ENCODE results near the gene CDK5RAP3. TPM values are rescaled to one million over a fixed set of nuclear protein-coding genes. Genes with fewer than 3 reads are reported as not detected.

Gene CDK5RAP3
- total RNA-seq, 2 experiments from 2014 or later, result 212 to 213 TPM

DNA sequence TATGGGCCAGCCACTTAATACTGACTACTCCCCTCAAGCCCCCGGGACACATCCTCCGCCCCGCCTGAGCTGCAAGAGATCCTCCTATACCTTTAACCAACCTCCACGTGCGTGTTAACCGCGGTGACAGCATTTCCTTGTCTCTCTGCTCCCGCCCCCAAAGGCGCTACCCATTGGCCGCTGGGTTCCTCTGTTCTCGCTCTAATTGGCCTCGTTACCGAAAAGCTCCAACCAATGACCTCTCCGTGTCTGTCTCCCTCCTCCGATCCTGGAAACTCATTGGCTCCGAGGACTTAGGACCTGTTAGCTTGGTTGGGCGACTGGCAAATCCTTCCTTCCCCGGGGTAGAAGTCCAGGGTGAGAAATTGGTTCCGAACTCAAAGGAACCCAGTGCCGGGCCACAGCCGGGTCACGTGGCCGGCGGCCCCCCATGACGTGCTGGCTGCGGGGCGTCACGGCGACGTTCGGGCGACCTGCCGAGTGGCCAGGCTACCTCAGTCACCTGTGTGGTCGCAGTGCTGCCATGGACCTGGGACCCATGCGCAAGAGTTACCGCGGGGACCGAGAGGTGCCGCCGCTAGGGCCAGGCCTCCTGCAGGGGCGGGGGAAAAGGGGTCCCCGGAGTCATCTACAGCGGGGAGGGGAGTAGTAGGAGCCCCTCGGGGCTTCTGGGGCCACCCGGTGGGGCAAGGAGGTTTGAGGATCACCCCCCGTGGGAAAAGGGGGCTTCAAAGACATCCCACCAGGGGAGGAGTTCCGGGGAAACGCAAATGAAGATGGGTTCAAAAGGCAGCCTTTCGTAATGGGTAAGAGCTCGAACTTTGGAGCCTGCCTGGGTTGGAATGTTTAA lies 29.4 kb upstream of the CDK5RAP3 start, which contains the start of gene PNPO:
Gene PNPO, plus strand, starts transcription at position 326 of the 850 bp plus-strand sequence. Its CDS starts 105 bp downstream, at position 431.
- Mint-ChIP-seq H3K27me3 (no peaks in the 10 kb centered on the region), H3K4me1 (peaks cover 49% of the 10 kb centered on the region), H3K9me3 (no peaks in the 10 kb centered on the region), H3K36me3 (ENCODE audit: low read depth) (peaks cover 15% of the 10 kb centered on the region), H3K27ac (peak within 1 kb of the TSS; percentile 85), H3K4me3 (peak within 1 kb of the TSS; percentile 91)
- DNase-seq, result peak; percentile 98
- ChIA-PET CTCF (interaction anchor here (0.6 to 3.4 kb wide), 14 partner anchors 9 to 104 kb away, joined by 3 to 21 read pairs (median 4); partner anchors contain the start of genes CDK5RAP3 and SCRN2), POLR2A (interaction anchor here (0.9 to 1.6 kb wide), 2 partner anchors 18 to 29 kb away, joined by 3 to 4 read pairs; no protein-coding TSS in a partner anchor)

DNA sequence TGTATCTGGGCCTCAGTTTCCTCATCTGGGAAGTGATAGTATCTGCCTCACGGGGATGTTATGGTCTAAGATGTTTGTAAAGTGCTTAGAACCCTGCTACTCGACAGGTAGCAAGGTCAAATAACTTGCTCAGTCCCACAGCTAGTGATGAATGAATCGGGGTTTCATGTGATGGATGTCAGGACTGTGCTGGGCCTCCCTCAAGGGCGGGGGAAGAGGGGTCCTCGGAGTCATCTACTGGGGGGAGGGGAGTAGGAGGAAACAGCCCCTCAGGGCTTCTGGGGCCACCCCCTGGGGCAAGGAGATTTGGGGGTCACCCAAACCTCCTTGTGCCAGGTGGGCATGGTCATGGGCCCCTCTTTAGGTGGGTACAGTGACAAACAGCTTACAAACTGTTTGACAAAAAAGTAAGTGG lies 28.8 kb upstream of the CDK5RAP3 start:
- Mint-ChIP-seq H3K27me3 (no peaks in the 10 kb centered on the region), H3K4me3 (peak overlapping the region; percentile 91), H3K36me3 (ENCODE audit: low read depth) (peaks cover 20% of the 10 kb centered on the region), H3K27ac (peak overlapping the region; percentile 85), H3K4me1 (peaks cover 53% of the 10 kb centered on the region), H3K9me3 (no peaks in the 10 kb centered on the region)
- ChIA-PET POLR2A (interaction anchor here (1.6 kb wide), 1 partner anchor 28 kb away, joined by 3 read pairs; no protein-coding TSS in a partner anchor), CTCF (interaction anchor here (0.6 to 3.4 kb wide), 13 partner anchors 8 to 101 kb away, joined by 3 to 21 read pairs (median 4); partner anchors contain the start of genes CDK5RAP3 and SCRN2)
- DNase-seq, result no peak

DNA sequence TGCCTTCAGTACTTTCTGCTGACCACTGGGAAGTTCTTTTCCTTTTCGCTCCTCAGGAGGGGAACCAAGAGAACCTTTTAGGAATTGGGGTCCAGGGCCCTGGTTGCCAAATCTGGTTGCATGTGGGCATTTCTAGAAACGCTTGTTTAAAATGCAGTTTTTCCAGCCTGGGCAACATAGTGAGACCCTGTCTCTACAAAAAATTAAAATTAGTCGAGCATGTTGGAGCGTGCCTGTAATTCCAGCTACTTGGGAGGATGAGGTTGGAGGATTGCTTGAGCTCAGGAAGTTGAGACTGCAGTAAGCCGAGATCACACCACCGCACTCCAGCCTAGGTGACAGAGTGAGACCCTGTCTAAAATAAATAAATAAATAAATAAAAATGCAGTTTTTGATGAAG lies 28.3 kb upstream of the CDK5RAP3 start:
- no peaks in the 10 kb centered on the region for H3K27me3 Mint-ChIP-seq
- CTCF ChIA-PET, result interaction anchor here (0.6 to 3.4 kb wide), 11 partner anchors 8 to 102 kb away, joined by 3 to 21 read pairs (median 4); partner anchors contain the start of genes CDK5RAP3 and SCRN2

DNA sequence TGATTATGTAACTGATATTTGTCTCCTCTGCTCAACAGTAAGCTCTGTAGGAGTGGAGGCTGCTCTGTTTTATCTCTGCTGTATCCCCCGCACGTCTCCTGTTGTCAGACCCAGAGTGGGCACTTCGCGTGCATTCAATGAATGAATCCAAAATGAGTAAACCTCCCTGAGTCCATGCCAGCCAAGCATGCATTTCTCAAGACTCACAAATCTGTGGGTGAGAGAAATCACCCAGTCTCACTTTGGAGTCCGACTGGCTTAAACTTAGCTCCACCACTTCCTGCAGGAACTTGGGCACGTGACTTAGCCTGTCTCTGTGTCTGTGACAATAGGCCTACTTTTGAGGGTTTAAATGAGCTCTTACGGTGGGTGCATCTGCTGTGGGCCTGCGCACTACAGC lies 25.8 kb upstream of the CDK5RAP3 start:
- DNase-seq, result peak; percentile 35
- ChIA-PET POLR2A (no interaction called here), CTCF (interaction anchor here (1.0 to 4.4 kb wide), 5 partner anchors 13 to 97 kb away, joined by 4 to 33 read pairs (median 5); partner anchors contain the start of genes CDK5RAP3 and PRR15L)
- H3K4me3 Mint-ChIP-seq, result peak overlapping the region; percentile 2
- H3K36me3 Mint-ChIP-seq (ENCODE audit: low read depth), result peaks cover 25% of the 10 kb centered on the region
- peak overlapping the region; percentile 78 for H3K27ac Mint-ChIP-seq
- H3K9me3 Mint-ChIP-seq, result no peaks in the 10 kb centered on the region
- H3K4me1 Mint-ChIP-seq, result peaks cover 66% of the 10 kb centered on the region
- H3K27me3 Mint-ChIP-seq, result no peaks in the 10 kb centered on the region

More for the DNA sequence above, 28.3 kb upstream of the CDK5RAP3 start:
- Mint-ChIP-seq H3K27ac (peak overlapping the region; percentile 85), H3K9me3 (no peaks in the 10 kb centered on the region), H3K4me3 (peak overlapping the region; percentile 91), H3K4me1 (peaks cover 55% of the 10 kb centered on the region), H3K36me3 (ENCODE audit: low read depth) (peaks cover 22% of the 10 kb centered on the region)
- DNase-seq, result no peak
- POLR2A ChIA-PET, result no interaction called here

DNA sequence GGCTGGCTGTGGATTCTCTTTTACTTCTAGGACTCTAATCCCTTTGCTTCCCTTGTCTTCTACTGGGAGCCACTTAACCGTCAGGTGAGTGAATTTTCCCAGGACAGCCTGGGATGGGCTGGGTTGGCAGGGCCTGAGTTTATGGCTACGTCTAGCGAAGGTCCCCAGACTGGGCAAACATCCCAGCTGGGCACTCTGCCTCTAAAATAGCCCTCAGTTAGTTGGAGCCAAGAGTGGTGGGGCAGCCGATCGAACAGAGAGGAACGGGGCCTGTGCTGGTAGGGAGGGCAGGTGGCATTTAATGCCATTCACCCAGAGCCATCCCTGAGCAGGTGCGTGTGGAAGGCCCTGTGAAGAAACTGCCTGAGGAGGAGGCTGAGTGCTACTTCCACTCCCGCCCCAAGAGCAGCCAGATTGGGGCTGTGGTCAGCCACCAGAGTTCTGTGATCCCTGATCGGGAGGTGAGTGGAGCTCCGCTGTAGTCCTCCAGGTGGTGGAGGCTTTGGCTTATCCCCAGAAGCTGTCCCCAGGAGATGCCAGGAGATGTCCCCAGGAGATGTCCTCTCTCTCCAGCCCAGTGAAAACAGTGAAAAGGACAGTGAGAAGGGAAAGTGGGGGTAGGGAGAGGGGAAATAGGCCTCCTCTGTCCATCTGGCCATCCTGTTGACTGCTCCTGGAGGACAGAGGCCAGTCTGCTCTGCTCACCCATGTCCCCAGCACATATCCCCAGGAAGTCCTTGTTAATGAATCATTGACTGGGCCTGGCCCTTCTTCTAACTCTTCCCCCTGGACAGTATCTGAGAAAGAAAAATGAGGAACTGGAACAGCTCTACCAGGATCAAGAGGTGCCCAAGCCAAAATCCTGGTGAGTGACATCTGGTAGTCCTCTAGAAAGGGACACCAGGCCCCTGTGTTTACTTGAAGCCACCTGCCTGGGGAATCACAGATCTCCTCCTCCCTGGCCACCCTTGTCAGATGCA lies 25.1 kb upstream of the CDK5RAP3 start:
- peaks cover 63% of the 10 kb centered on the region for H3K4me1 Mint-ChIP-seq
- H3K4me3 Mint-ChIP-seq, result peak overlapping the region; percentile 2
- peak overlapping the region; percentile 78 for H3K27ac Mint-ChIP-seq
- H3K36me3 Mint-ChIP-seq (ENCODE audit: low read depth), result peaks cover 24% of the 10 kb centered on the region
- no peaks in the 10 kb centered on the region for H3K27me3 Mint-ChIP-seq
- DNase-seq, result no peak
- CTCF ChIA-PET, result interaction anchor here (1.0 to 10.1 kb wide), 13 partner anchors 12 to 690 kb away, joined by 3 to 142 read pairs (median 4); partner anchors contain the start of genes CDK5RAP3, PRR15L and SP6
- no peaks in the 10 kb centered on the region for H3K9me3 Mint-ChIP-seq
- POLR2A ChIA-PET, result no interaction called here

DNA sequence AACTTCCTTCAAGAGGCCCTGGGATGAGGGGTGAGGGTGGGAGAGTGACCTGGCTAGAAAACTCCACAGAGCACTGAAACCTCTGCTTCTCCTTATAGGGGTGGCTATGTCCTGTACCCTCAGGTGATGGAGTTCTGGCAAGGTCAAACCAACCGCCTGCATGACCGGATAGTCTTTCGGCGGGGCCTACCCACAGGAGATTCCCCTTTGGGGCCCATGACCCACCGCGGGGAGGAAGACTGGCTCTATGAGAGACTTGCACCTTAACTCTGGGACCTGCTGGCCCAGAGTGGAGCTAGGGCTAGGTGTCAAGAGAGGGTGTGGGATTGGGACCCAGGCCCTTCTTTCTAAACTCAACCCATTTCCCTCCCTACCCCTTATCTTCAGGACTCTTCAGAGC lies 24.4 kb upstream of the CDK5RAP3 start:
- Mint-ChIP-seq H3K9me3 (no peaks in the 10 kb centered on the region), H3K36me3 (ENCODE audit: low read depth) (peaks cover 22% of the 10 kb centered on the region), H3K27me3 (no peaks in the 10 kb centered on the region), H3K4me1 (peaks cover 57% of the 10 kb centered on the region), H3K4me3 (no peak overlapping the region), H3K27ac (no peak overlapping the region)
- ChIA-PET CTCF (interaction anchor here (0.6 to 10.1 kb wide), 19 partner anchors 10 to 689 kb away, joined by 3 to 142 read pairs (median 4); partner anchors contain the start of genes CDK5RAP3, PRR15L, SCRN2 and SP6), POLR2A (no interaction called here)
- no peak for DNase-seq

DNA sequence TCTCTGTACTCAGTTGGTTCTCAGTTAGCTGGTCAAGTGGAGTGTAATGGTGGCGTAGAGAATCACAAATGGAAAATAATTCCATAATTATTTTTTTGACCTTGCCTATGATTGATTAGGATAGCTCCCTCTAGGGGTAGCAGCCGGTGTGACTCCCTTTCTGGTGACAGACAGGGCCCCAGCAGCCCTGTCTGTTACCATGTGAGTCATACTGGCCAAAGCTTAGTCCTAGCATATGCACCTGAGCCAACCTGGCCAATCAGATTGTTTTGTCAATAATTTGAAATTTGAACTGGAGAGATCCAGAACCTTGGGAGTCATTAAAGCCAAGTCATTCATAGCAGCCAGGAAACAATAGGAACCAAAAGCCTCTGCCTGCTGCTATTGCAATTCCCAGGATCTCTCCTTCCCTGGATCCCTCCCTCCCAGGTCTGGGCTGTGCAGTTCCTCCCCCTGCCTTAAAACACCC lies 23.9 kb upstream of the CDK5RAP3 start:
- Mint-ChIP-seq H3K4me1 (peaks cover 55% of the 10 kb centered on the region), H3K4me3 (no peak overlapping the region)

DNA sequence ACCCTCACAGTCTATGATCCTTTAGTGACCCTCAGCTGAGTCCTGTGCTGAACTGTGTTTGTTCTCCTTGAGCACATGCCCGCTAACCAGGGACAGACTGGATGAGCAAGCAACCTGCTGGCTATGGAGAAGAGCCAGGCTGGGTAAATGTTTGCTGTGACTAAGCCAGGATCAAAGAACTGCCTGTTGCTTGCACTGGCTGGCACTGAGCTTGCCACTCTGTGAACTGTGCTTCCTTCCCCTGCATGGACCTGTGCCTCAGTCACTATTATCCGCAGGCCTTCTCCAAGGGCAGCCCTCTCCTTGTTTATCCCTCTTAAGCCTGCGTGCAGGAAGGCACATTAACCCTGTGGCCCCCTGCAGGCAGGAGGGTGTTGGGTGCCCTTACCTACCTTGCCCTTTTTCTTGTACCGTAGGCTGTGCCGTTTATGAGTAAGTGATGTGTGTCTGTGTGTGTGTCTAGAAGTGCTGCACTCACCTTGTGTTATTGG lies 22.2 kb upstream of the CDK5RAP3 start:
- H3K4me1 Mint-ChIP-seq, result peaks cover 41% of the 10 kb centered on the region
- peaks cover 22% of the 10 kb centered on the region for H3K36me3 Mint-ChIP-seq (ENCODE audit: low read depth)
- H3K27ac Mint-ChIP-seq, result peak overlapping the region; percentile 27
- POLR2A ChIA-PET, result interaction anchor here (1.1 kb wide), 1 partner anchor 21 kb away, joined by 3 read pairs; no protein-coding TSS in a partner anchor
- no peaks in the 10 kb centered on the region for H3K27me3 Mint-ChIP-seq
- no peak for DNase-seq
- CTCF ChIA-PET, result interaction anchor here (0.6 to 10.1 kb wide), 16 partner anchors 7 to 431 kb away, joined by 3 to 142 read pairs (median 4); partner anchors contain the start of genes CDK5RAP3, PNPO and PRR15L
- H3K4me3 Mint-ChIP-seq, result no peak overlapping the region
- no peaks in the 10 kb centered on the region for H3K9me3 Mint-ChIP-seq

More for the DNA sequence above, 23.9 kb upstream of the CDK5RAP3 start:
- Mint-ChIP-seq H3K27ac (no peak overlapping the region), H3K36me3 (ENCODE audit: low read depth) (peaks cover 22% of the 10 kb centered on the region), H3K27me3 (no peaks in the 10 kb centered on the region), H3K9me3 (no peaks in the 10 kb centered on the region)
- DNase-seq, result peak; percentile 80
- ChIA-PET POLR2A (interaction anchor here (0.5 kb wide), 1 partner anchor 478 kb away, joined by 7 read pairs; no protein-coding TSS in a partner anchor), CTCF (interaction anchor here (0.6 to 10.1 kb wide), 21 partner anchors 10 to 689 kb away, joined by 3 to 142 read pairs (median 3); partner anchors contain the start of genes CDK5RAP3, PRR15L, SCRN2 and SP6)

DNA sequence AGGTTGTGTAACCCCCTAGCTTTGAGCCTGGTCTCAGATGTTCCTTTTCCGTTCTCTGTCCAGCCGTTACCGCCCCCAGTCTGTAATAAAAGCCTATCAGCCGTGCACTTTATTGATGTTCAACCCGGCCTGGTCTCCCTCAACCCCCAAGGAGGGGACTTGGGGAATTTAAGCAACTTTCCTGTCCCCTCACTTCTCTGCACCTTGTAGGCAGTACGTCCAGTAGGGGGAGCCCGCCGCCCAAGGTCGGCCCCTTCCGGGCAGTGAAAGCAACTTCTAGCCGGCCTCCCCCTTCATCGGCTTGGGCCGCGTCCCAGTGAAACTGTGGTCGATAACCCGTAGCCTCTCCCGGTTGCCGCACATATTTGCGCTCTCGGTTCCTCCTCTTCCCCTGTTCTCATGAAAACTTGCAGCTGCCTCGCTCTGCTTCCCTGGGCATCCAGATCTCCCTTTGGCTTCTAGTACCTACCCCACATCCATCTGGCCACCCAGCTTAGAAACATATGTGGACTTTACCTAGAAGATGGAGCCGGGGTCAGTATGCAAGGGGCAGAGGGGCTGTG lies 21.6 kb upstream of the CDK5RAP3 start:
- ChIA-PET CTCF (interaction anchor here (0.6 to 10.1 kb wide), 22 partner anchors 8 to 432 kb away, joined by 3 to 142 read pairs (median 4); partner anchors contain the start of genes CDK5RAP3, PNPO, PRR15L and SP6), POLR2A (interaction anchor here (1.1 to 1.9 kb wide), 2 partner anchors 21 to 54 kb away, joined by 3 to 4 read pairs; partner anchors contain the start of gene SP2)
- H3K4me1 Mint-ChIP-seq, result peaks cover 37% of the 10 kb centered on the region
- peak overlapping the region; percentile 75 for H3K27ac Mint-ChIP-seq
- H3K27me3 Mint-ChIP-seq, result no peaks in the 10 kb centered on the region
- DNase-seq, result peak; percentile 84
- peak overlapping the region; percentile 45 for H3K4me3 Mint-ChIP-seq
- peaks cover 22% of the 10 kb centered on the region for H3K36me3 Mint-ChIP-seq (ENCODE audit: low read depth)
- no peaks in the 10 kb centered on the region for H3K9me3 Mint-ChIP-seq

DNA sequence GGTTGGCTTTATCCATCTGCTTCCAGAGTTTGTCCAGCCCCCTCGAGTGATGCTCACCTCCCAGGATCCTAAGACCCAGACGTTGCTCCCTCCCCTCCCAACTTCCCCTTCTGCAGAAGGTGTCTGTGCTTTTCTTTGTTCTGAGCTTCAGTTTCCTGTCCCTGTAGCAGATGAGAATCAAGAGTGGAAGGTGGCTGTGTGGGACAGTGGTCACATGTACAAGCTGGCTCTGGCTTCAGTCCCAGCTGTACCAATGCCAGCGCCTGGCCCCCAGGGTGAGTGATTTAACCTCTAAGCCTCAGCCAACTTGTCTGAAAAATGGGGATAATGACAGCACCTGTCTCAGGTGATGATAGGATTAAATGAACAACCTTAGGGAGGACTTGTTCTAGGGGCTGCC lies 21.0 kb upstream of the CDK5RAP3 start:
- Mint-ChIP-seq H3K4me1 (peaks cover 31% of the 10 kb centered on the region), H3K36me3 (ENCODE audit: low read depth) (peaks cover 18% of the 10 kb centered on the region), H3K27ac (peak overlapping the region; percentile 75), H3K27me3 (no peaks in the 10 kb centered on the region), H3K4me3 (no peak overlapping the region), H3K9me3 (no peaks in the 10 kb centered on the region)
- CTCF ChIA-PET, result interaction anchor here (0.7 to 10.1 kb wide), 16 partner anchors 8 to 108 kb away, joined by 3 to 142 read pairs (median 5); partner anchors contain the start of genes CDK5RAP3, PNPO and SP6
- POLR2A ChIA-PET, result interaction anchor here (1.9 kb wide), 1 partner anchor 54 kb away, joined by 4 read pairs; the partner anchor contains the start of gene SP2
- no peak for DNase-seq

DNA sequence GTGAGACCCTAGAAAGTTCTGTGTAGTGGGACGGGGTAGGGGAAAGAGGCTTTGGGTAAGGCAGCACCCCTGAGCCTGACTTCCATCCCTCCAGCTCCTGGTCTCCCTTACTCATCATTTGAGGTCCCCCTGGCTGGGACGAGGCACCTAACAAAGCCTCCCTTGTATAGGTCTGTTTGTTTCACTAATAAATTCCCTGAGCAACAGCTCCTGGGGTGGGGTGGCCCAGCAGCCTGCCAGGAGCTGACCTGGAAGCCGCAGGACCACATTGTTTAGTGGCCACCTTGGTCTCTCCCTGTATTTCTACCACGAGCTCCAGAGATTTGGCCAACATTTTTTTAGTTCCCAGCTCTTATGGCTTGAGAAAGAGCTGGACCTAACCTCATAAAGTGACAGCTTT lies 20.5 kb upstream of the CDK5RAP3 start:
- DNase-seq, result no peak
- Mint-ChIP-seq H3K27ac (no peak overlapping the region), H3K4me3 (no peak overlapping the region), H3K9me3 (no peaks in the 10 kb centered on the region), H3K4me1 (peaks cover 26% of the 10 kb centered on the region), H3K27me3 (no peaks in the 10 kb centered on the region), H3K36me3 (ENCODE audit: low read depth) (peaks cover 16% of the 10 kb centered on the region)
- CTCF ChIA-PET, result interaction anchor here (0.7 to 10.1 kb wide), 13 partner anchors 9 to 334 kb away, joined by 3 to 142 read pairs (median 5); partner anchors contain the start of genes CDK5RAP3, PNPO and SP6
- POLR2A ChIA-PET, result interaction anchor here (0.6 to 1.9 kb wide), 2 partner anchors 25 to 55 kb away, joined by 4 to 5 read pairs; partner anchors contain the start of gene SP2

Measured in activated CD4-positive, alpha-beta T cell treated with anti-CD3 and anti-CD28 coated beads, Interleukin-2, amount 10 ng/mL, durations not matched to agents 7 days and 5 days (primary cell).